Activated CD8-positive, alpha-beta T cell treated with anti-CD3 and anti-CD28 coated beads for 36 hours (primary cell): ENCODE data around the gene PCA3. TPM values are rescaled to one million over a fixed set of nuclear protein-coding genes. Genes with fewer than 3 reads are reported as not detected.

ENCODE experiments used
- ATAC-seq: fragments of 200-7000 bp; cut with Tn5 transposase; one replicate; pipeline ENCODE4 v1.10.0; 2021; ENCODE audit warnings: mild to moderate bottlenecking, moderate library complexity
- CTCF ChIA-PET: fragments of 350-600 bp; sonication (Branson Sonifier 250); formaldehyde crosslinking; loops from one replicate; lab custom pipeline; 2021; ENCODE audit warnings: antibody characterized with exemption; lab: Charles Lee
- POLR2A ChIA-PET: fragments of 350-600 bp; sonication (Branson Sonifier 250); formaldehyde crosslinking; loops from one replicate; lab custom pipeline; 2021; ENCODE audit warnings: antibody characterized with exemption; lab: Charles Lee
- DNase-seq: peaks from one replicate; pipeline ENCODE4 v3.0.0-alpha.2; 2020
- H3K27ac Mint-ChIP-seq: one replicate; pipeline ENCODE4 v1.8.0; 2021; ENCODE audit warnings: mild to moderate bottlenecking, mixed read lengths
- H3K27me3 Mint-ChIP-seq: one replicate; pipeline ENCODE4 v1.8.0; 2021; ENCODE audit warnings: mixed read lengths
- H3K36me3 Mint-ChIP-seq: one replicate; pipeline ENCODE4 v1.8.0; 2021; ENCODE audit warnings: low read depth, mixed read lengths
- H3K4me1 Mint-ChIP-seq: one replicate; pipeline ENCODE4 v1.8.0; 2021; ENCODE audit warnings: low read depth, mixed read lengths
- H3K4me3 Mint-ChIP-seq: one replicate; pipeline ENCODE4 v1.8.0; 2021; ENCODE audit warnings: mild to moderate bottlenecking, moderate library complexity, mixed read lengths
- H3K9me3 Mint-ChIP-seq: one replicate; pipeline ENCODE4 v1.8.0; 2021; ENCODE audit warnings: mixed read lengths
- CTCF ChIP-seq: fragments of 200-600 bp; IDR thresholded peaks from one replicate; pipeline ENCODE4 v1.8.0; 2022; ENCODE audit warnings: antibody characterized with exemption, mild to moderate bottlenecking
- intact Hi-C: fragments of 100-400 bp; cut with micrococcal nuclease; formaldehyde crosslinking; loops from one replicate; pipeline ENCODE4 v1.10.0; 2022
- total RNA-seq, 2 experiments: library from RNA; stranded (reverse); gene quantifications; one replicate each; pipeline ENCODE4 v1.2.3, GENCODE V29; 2021

Gene PCA3
- total RNA-seq, 2 experiments from 2014 or later = not detected

DNA sequence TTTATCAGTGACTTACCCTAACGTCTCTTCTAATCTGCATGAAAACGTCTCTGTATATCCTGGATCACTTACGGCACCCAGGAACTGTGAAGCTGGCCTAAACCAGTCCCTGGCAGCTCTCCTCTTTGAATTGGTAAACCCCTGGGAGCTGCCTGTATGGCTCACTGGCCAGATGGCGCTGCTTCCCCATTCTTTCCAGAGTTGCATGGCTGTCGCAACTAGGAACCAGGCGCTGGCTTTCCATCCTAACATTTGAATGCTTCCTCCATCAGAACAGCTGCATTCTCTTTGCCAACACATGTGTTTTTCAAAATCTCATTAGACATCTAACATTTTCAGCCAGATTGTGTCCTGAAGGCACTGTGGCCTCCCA lies 8.0 kb upstream of the PCA3 start:
- ATAC-seq = no peak
- DNase-seq = no peak
- intact Hi-C loops = no loop called here
- Mint-ChIP-seq H3K4me1 (no peaks in the 10 kb centered on the region), H3K36me3 (no peaks in the 10 kb centered on the region), H3K27me3 (peaks cover 2% of the 10 kb centered on the region), H3K27ac (no peak overlapping the region), H3K4me3 (no peak overlapping the region), H3K9me3 (no peaks in the 10 kb centered on the region)
- TF ChIP-seq CTCF = no peak
- ChIA-PET POLR2A (no interaction called here), CTCF (interaction anchor here (0.6 to 1.4 kb wide), 3 partner anchors 27 to 671 kb away, joined by 3 to 6 read pairs (median 3); no protein-coding TSS in a partner anchor)

DNA sequence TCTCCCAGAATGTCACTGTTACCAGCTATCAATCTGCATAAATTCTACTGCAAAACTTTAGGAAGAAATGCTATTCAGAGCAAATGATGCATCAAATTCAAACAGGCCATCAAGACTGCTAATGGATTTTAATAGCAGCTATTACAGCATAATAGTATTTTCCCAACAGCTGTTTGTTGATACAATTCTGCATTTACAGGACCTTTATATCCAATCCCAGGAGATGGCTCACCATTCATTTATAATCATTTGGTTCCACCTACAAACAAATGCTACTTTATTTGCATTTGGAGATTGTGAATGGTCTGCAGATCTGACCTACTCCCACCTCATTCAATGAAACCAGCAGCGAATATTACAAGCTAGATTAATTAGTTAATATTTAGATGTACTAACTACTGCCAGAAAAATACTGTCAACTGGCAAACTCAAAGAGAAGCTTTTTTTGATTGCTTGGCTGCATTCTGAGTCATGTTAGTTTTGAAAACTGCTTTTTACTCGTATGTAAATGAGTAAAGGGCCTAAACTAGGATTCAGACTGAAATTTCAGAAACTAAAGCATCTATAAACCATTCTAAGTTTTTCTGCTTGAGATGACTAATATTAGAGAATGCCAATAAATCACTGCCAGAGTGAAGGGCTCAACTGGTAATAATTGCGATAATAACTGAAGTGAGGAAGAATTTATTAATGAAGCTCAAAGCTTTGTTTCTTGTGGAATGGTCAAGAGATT lies 7.1 kb upstream of the PCA3 start:
- no peak for TF ChIP-seq CTCF
- no peaks in the 10 kb centered on the region for H3K4me1 Mint-ChIP-seq
- no peak overlapping the region for H3K4me3 Mint-ChIP-seq
- intact Hi-C loops = no loop called here
- H3K36me3 Mint-ChIP-seq = no peaks in the 10 kb centered on the region
- ChIA-PET CTCF (interaction anchor here (1.2 kb wide), 1 partner anchor 87 kb away, joined by 3 read pairs; no protein-coding TSS in a partner anchor), POLR2A (no interaction called here)
- ATAC-seq (no peak), DNase-seq (no peak)
- H3K9me3 Mint-ChIP-seq = no peaks in the 10 kb centered on the region
- peaks cover 2% of the 10 kb centered on the region for H3K27me3 Mint-ChIP-seq
- no peak overlapping the region for H3K27ac Mint-ChIP-seq

GRCh38 chr9:76758476-76758875 lies 5.8 kb upstream of the PCA3 start:
- Mint-ChIP-seq H3K27ac (no peak overlapping the region), H3K4me1 (no peaks in the 10 kb centered on the region), H3K27me3 (peaks cover 2% of the 10 kb centered on the region), H3K9me3 (no peaks in the 10 kb centered on the region), H3K36me3 (no peaks in the 10 kb centered on the region), H3K4me3 (no peak overlapping the region)
- DNase-seq (no peak), ATAC-seq (no peak)
- no peak for TF ChIP-seq CTCF
- intact Hi-C loops = no loop called here
- POLR2A ChIA-PET = interaction anchor here (0.7 kb wide), 1 partner anchor 1942 kb away, joined by 3 read pairs; no protein-coding TSS in a partner anchor
- CTCF ChIA-PET = no interaction called here

DNA sequence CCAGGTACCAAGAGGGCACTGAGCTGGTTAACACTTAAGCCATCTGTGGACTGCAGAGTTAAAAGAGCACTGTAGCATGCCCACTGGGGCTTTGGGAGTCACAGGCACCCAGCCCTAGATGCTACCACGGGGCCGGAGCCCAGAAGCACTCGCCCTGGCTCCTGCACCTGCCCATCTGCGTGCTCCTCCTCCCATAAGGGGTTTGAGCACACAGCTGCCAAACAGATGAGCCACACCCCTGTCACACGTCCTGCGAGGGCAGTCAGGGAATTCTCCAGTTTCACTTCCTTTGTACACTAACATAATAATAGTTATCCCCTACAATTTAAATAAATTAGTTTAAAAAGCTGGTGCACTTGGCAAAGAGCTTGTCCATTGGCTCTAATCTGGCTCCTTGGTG lies 4.5 kb upstream of the PCA3 start:
- Mint-ChIP-seq H3K27me3 (peaks cover 2% of the 10 kb centered on the region), H3K36me3 (no peaks in the 10 kb centered on the region), H3K27ac (no peak overlapping the region), H3K9me3 (no peaks in the 10 kb centered on the region), H3K4me1 (no peaks in the 10 kb centered on the region), H3K4me3 (no peak overlapping the region)
- intact Hi-C loops = no loop called here
- TF ChIP-seq CTCF = no peak
- ChIA-PET POLR2A (no interaction called here), CTCF (interaction anchor here (0.6 kb wide), 1 partner anchor 370 kb away, joined by 3 read pairs; no protein-coding TSS in a partner anchor)
- ATAC-seq (no peak), DNase-seq (no peak)

DNA sequence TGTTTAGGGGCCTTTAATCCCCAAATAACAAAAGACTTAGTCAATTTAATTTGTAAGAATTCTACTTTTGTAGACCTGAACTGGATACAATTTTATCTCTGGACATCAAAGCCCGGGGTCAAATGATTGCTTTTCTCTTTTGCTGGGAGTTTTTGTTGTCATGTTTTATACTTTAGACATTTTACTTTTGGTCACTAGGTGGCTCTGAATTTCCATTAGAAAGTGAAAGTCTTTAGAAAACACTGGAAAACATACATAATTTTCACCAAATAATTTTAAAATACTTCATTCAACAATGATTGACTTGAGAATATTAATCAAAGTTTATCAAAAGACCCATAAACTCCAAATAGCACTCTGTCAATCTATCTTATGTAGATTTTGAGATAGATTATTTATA lies 2.8 kb upstream of the PCA3 start:
- no peak overlapping the region for H3K4me3 Mint-ChIP-seq
- CTCF ChIA-PET = no interaction called here

More for the DNA sequence above, 2.8 kb upstream of the PCA3 start:
- TF ChIP-seq CTCF = no peak
- Mint-ChIP-seq H3K36me3 (no peaks in the 10 kb centered on the region), H3K9me3 (no peaks in the 10 kb centered on the region), H3K4me1 (no peaks in the 10 kb centered on the region), H3K27me3 (peaks cover 2% of the 10 kb centered on the region), H3K27ac (no peak overlapping the region)
- no peak for ATAC-seq
- intact Hi-C loops = no loop called here
- no peak for DNase-seq
- POLR2A ChIA-PET = no interaction called here
